A549 (cell line): ENCODE measurements around the gene EVA1C. TPM values are rescaled to one million over a fixed set of nuclear protein-coding genes. Genes with fewer than 3 reads are reported as not detected.
A peak's percentile ranks its signal among the peaks of the same experiment; 100 is the strongest.

ENCODE experiments used
- ATAC-seq, 2 experiments: fragments of 200-7000 bp in 1 of 2; fragments of >200 bp in 1 of 2; cut with Nextera tagmentation in 1 of 2; cut with Tn5 transposase in 1 of 2; 3 replicates each; pipeline versions ENCODE4 v1.8.0 to v1.9.1; 2018 to 2020; ENCODE audit warnings: mild to moderate bottlenecking in 1 of 2, moderate library complexity in 1 of 2
- CTCF ChIA-PET: fragments of 300-600 bp; sonication (Branson Sonifier 250); formaldehyde crosslinking; extraction: SDS; loops from one replicate; lab custom pipeline; 2021; ENCODE audit warnings: antibody characterized with exemption, inconsistent platforms; lab: Yijun Ruan, JAX
- POLR2A ChIA-PET: fragments of 350-600 bp; formaldehyde crosslinking; extraction: SDS; loops from one replicate; lab custom pipeline; 2021; ENCODE audit warnings: antibody characterized with exemption, inconsistent platforms; lab: Yijun Ruan, JAX
- DNase-seq, 2 experiments: peaks; one replicate each; pipeline versions ENCODE4 v3.0.0 to v3.0.0-alpha.2; 2011 to 2016; ENCODE audit warnings: low read depth in 1 of 2, low spot score in 1 of 2
- FAIRE-seq: peaks from 2 replicates; lab custom pipeline; 2011; peaks lifted over from hg19 to GRCh38; lab: Jason Lieb, UNC
- H3K27ac ChIP-seq, 2 experiments: fragments of >200 bp; sonication (Bioruptor Twin); formaldehyde crosslinking; 3 replicates each; pipeline ENCODE4 v1.5.1; 2016 to 2017
- H3K4me1 ChIP-seq: fragments of >200 bp; sonication (Bioruptor Twin); formaldehyde crosslinking; 3 replicates; pipeline ENCODE4 v1.6.1; 2016
- H3K4me2 ChIP-seq: fragments of >200 bp; sonication (Bioruptor Twin); formaldehyde crosslinking; 3 replicates; pipeline ENCODE4 v1.6.1; 2016
- H3K4me3 ChIP-seq: fragments of >200 bp; sonication (Bioruptor Twin); formaldehyde crosslinking; 3 replicates; pipeline ENCODE4 v1.5.1; 2016
- H3K9me3 ChIP-seq: fragments of >200 bp; sonication (Bioruptor Twin); formaldehyde crosslinking; 3 replicates; pipeline ENCODE4 v1.6.1; 2016
- CEBPB ChIP-seq, 2 experiments: fragments of >200 bp in 1 of 2; sonication (Bioruptor Twin) in 1 of 2; formaldehyde crosslinking in 1 of 2; IDR thresholded peaks; 2 replicates each; pipeline ENCODE4 v1.6.1; 2012 to 2016
- CHD2 ChIP-seq: fragments of 150-350 bp; IDR thresholded peaks from 2 replicates; pipeline ENCODE4 v1.6.1; 2014; ENCODE audit warnings: low read length; ENCODE audit not compliant: partially characterized antibody
- FOSL2 ChIP-seq, 2 experiments: fragments of 450-650 bp in 1 of 2; fragments of >200 bp in 1 of 2; sonication (Bioruptor Twin) in 1 of 2; formaldehyde crosslinking; IDR thresholded peaks; 2 replicates each; pipeline versions ENCODE4 v1.5.0 to v1.6.1; 2016 to 2020; ENCODE audit warnings: mild to moderate bottlenecking in 1 of 2, moderate library complexity in 1 of 2
- GATA3 ChIP-seq: IDR thresholded peaks from 2 replicates; pipeline ENCODE4 v1.6.1; 2012; ENCODE audit warnings: borderline replicate concordance
- HEYL ChIP-seq: fragments of 250-450 bp; sonication (Bioruptor Pico); IDR thresholded peaks from 2 replicates; pipeline ENCODE4 v1.8.0; 2021; ENCODE audit warnings: mild to moderate bottlenecking, moderate library complexity
- HMGXB4 ChIP-seq: fragments of 250-450 bp; sonication (Bioruptor Pico); IDR thresholded peaks from 2 replicates; pipeline ENCODE4 v1.5.0; 2021; ENCODE audit warnings: mild to moderate bottlenecking, moderate library complexity, borderline replicate concordance
- HOXB13 ChIP-seq: fragments of 250-450 bp; sonication (Bioruptor Pico); IDR thresholded peaks from 2 replicates; pipeline ENCODE4 v1.5.0; 2020; ENCODE audit warnings: low read depth, mild to moderate bottlenecking, moderate library complexity
- JUN ChIP-seq, 2 experiments: fragments of >200 bp; sonication (Bioruptor Twin); formaldehyde crosslinking; IDR thresholded peaks; 2 replicates in 1 of 2; 3 replicates in 1 of 2; pipeline ENCODE4 v1.6.1; 2016 to 2017
- KDM1A ChIP-seq: fragments of 200-600 bp; sonication (generic); IDR thresholded peaks from 2 replicates; pipeline ENCODE4 v1.6.1; 2016; ENCODE audit warnings: low read depth, mild to moderate bottlenecking
- MAFK ChIP-seq: fragments of 450-650 bp; IDR thresholded peaks from 2 replicates; pipeline ENCODE4 v1.6.1; 2014; ENCODE audit not compliant: partially characterized antibody
- NR3C1 ChIP-seq: fragments of >200 bp; sonication (Bioruptor Twin); formaldehyde crosslinking; IDR thresholded peaks from 3 replicates; pipeline ENCODE4 v1.6.1; 2017
- RCOR1 ChIP-seq: fragments of 150-350 bp; IDR thresholded peaks from 2 replicates; pipeline ENCODE4 v1.6.1; 2014; ENCODE audit warnings: antibody characterized with exemption, low read length, low read depth
- REST ChIP-seq: fragments of 200-600 bp; sonication (generic); IDR thresholded peaks from 2 replicates; pipeline ENCODE4 v1.6.1; 2016; ENCODE audit warnings: antibody characterized with exemption, mild to moderate bottlenecking, moderate library complexity
- RFX5 ChIP-seq: fragments of 450-650 bp; IDR thresholded peaks from 2 replicates; pipeline ENCODE4 v1.7.1; 2014; ENCODE audit warnings: antibody characterized with exemption, mild to moderate bottlenecking, moderate library complexity
- ZNF302 ChIP-seq: fragments of 250-450 bp; sonication (Bioruptor Pico); IDR thresholded peaks from 2 replicates; pipeline ENCODE4 v1.9.0; 2021; ENCODE audit warnings: inconsistent platforms, mild to moderate bottlenecking, moderate library complexity
- ZSCAN20 ChIP-seq: fragments of 250-450 bp; sonication (Bioruptor Pico); IDR thresholded peaks from 2 replicates; pipeline ENCODE4 v1.8.0; 2022; ENCODE audit warnings: mild to moderate bottlenecking, moderate library complexity
- WGBS: methylation state at CpG from one replicate; pipeline ENCODE4 v1.1.6; 2017; ENCODE audit errors: missing lambda C conversion rate; 5-methylcytosine and 5-hydroxymethylcytosine counted together
- polyA plus RNA-seq, 4 experiments: library from polyadenylated mRNA; depleted of rRNA in 3 of 4; stranded (reverse); fragments of >200 nt; fragmentation: RNase III in 1 of 4; extraction: RNeasy Plus Mini Kit Qiagen cat#74134 plus additional on column Dnase treatment in 1 of 4; gene quantifications; 2 replicates in 3 of 4; 3 replicates in 1 of 4; pipeline ENCODE4 v1.2.3, GENCODE V29; 2011 to 2017
- TF ChIP-seq, protein P1 (sequence below): fragments of >200 bp; sonication (Bioruptor Twin); formaldehyde crosslinking; IDR thresholded peaks from 3 replicates; pipeline ENCODE4 v1.6.1; 2016

Gene EVA1C
- polyA plus RNA-seq, 2 of the 4 experiments (the other 2 are of a cell fraction), result 41.1 to 48.0 TPM

DNA sequence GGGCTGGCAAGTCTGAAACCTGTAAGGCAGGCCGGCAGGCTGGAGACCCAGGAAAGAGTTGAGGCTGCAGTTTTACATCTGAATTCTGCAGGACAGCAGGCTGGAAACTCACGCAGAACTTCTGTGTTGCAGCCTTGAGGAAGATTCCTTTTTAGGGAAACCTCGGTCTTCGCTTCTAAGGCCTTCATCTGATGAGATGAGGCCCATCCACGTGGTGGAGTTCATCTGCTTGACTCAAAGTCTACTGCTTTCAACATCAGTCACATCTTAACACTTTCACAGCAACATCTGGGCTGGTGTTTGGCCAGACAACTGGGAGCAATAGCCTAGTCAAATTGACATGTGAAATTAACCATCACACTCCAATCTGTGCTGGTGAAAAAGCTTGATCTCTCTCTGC is 57.1 kb downstream of the EVA1C start:
- H3K27ac ChIP-seq, result peak overlapping the region; percentile 12 to 65; a peak in 4 of 6 replicates
- 84% methylated on average over 5 of the region's 5 CpGs for WGBS
- POLR2A ChIA-PET, result interaction anchor here (2.0 kb wide), 1 partner anchor 58 kb away, joined by 5 read pairs; no protein-coding TSS in a partner anchor
- TF ChIP-seq NR3C1, result no peak
- TF ChIP-seq FOSL2 (IDR thresholded peaks at IDR 0.05), result no peak
- no peak for TF ChIP-seq FOSL2 (CRISPR knock-in tag; IDR thresholded peaks at IDR 0.05)
- TF ChIP-seq REST, result no peak
- no peak for TF ChIP-seq HEYL (CRISPR knock-in tag)
- TF ChIP-seq JUN (IDR thresholded peaks at IDR 0.05), result no peak
- no peak for TF ChIP-seq HMGXB4 (CRISPR knock-in tag)
- TF ChIP-seq HOXB13 (CRISPR knock-in tag), result no peak
- TF ChIP-seq RCOR1, result no peak
- no peak for TF ChIP-seq CEBPB (IDR thresholded peaks at IDR 0.05)
- no peak for TF ChIP-seq RFX5
- TF ChIP-seq, protein P1, sequence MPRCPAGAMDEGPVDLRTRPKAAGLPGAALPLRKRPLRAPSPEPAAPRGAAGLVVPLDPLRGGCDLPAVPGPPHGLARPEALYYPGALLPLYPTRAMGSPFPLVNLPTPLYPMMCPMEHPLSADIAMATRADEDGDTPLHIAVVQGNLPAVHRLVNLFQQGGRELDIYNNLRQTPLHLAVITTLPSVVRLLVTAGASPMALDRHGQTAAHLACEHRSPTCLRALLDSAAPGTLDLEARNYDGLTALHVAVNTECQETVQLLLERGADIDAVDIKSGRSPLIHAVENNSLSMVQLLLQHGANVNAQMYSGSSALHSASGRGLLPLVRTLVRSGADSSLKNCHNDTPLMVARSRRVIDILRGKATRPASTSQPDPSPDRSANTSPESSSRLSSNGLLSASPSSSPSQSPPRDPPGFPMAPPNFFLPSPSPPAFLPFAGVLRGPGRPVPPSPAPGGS, result no peak
- TF ChIP-seq MAFK, result no peak
- TF ChIP-seq KDM1A, result no peak
- no peak for TF ChIP-seq ZSCAN20
- TF ChIP-seq GATA3, result no peak
- TF ChIP-seq ZNF302, result no peak
- no peaks in the 10 kb centered on the region for H3K9me3 ChIP-seq
- FAIRE-seq, result no peak
- DNase-seq, result no peak
- H3K4me2 ChIP-seq, result no peak overlapping the region
- no peak overlapping the region for H3K4me3 ChIP-seq
- peaks cover 37% of the 10 kb centered on the region for H3K4me1 ChIP-seq
- ATAC-seq, result no peak
- CTCF ChIA-PET, result interaction anchor here (1.4 kb wide), 1 partner anchor 131 kb away, joined by 3 read pairs; no protein-coding TSS in a partner anchor

GRCh38 chr21:32470206-32470605 is 57.7 kb downstream of the EVA1C start:
- TF ChIP-seq GATA3 (no peak), CHD2 (no peak), ZNF302 (no peak)
- TF ChIP-seq, all 56 proteins: peak for 0

More at GRCh38 chr21:32470206-32470605, 57.7 kb downstream of the EVA1C start:
- FAIRE-seq, result no peak
- 76% methylated on average over 9 of the region's 9 CpGs for WGBS
- H3K4me3 ChIP-seq, result no peak overlapping the region
- ChIA-PET POLR2A (interaction anchor here (2.0 kb wide), 1 partner anchor 59 kb away, joined by 5 read pairs; no protein-coding TSS in a partner anchor), CTCF (interaction anchor here (1.0 to 1.2 kb wide), 2 partner anchors 16 to 55 kb away, joined by 3 read pairs; no protein-coding TSS in a partner anchor)
- H3K4me2 ChIP-seq, result no peak overlapping the region
- peak overlapping the region; percentile 12 to 65; a peak in 4 of 6 replicates for H3K27ac ChIP-seq
- H3K9me3 ChIP-seq, result no peaks in the 10 kb centered on the region
- ATAC-seq, result no peak
- DNase-seq, result no peak
- H3K4me1 ChIP-seq, result peaks cover 37% of the 10 kb centered on the region
